Activated naive CD4-positive, alpha-beta T cell treated with anti-CD3 and anti-CD28 coated beads for 36 hours (primary cell): ENCODE results near the gene ARL2BP. TPM values are rescaled to one million over a fixed set of nuclear protein-coding genes. Genes with fewer than 3 reads are reported as not detected.
A peak's percentile ranks its signal among the peaks of the same experiment; 100 is the strongest.

Source experiments
- CTCF ChIA-PET: fragments of 350-600 bp; sonication (Branson Sonifier 250); formaldehyde crosslinking; loops from one replicate; lab custom pipeline; 2021; ENCODE audit warnings: antibody characterized with exemption; lab: Charles Lee
- DNase-seq: peaks from one replicate; pipeline ENCODE4 v3.0.0-alpha.2; 2020
- H3K27ac Mint-ChIP-seq: one replicate; pipeline ENCODE4 v1.8.0; 2021; ENCODE audit warnings: mild to moderate bottlenecking, mixed read lengths
- H3K27me3 Mint-ChIP-seq: one replicate; pipeline ENCODE4 v1.8.0; 2021; ENCODE audit warnings: low read depth, mixed read lengths
- H3K36me3 Mint-ChIP-seq: one replicate; pipeline ENCODE4 v1.8.0; 2021; ENCODE audit warnings: low read depth, mixed read lengths
- H3K4me1 Mint-ChIP-seq: one replicate; pipeline ENCODE4 v1.8.0; 2021; ENCODE audit warnings: low read depth, mixed read lengths
- H3K4me3 Mint-ChIP-seq: one replicate; pipeline ENCODE4 v1.8.0; 2021; ENCODE audit warnings: mild to moderate bottlenecking, moderate library complexity, mixed read lengths
- H3K9me3 Mint-ChIP-seq: one replicate; pipeline ENCODE4 v1.8.0; 2021; ENCODE audit warnings: mixed read lengths
- intact Hi-C: fragments of 100-400 bp; cut with micrococcal nuclease; formaldehyde crosslinking; loops from one replicate; pipeline ENCODE4 v1.15.1; 2023
- total RNA-seq, 2 experiments: library from RNA; stranded (reverse); gene quantifications; one replicate each; pipeline ENCODE4 v1.2.3, GENCODE V29; 2021

The ARL2BP gene
- total RNA-seq, 2 experiments from 2014 or later = 11.0 to 11.2 TPM

- CTCF ChIA-PET = interaction anchor here (0.7 to 7.4 kb wide), 26 partner anchors 11 to 358 kb away, joined by 3 to 191 read pairs (median 4); partner anchors contain the start of genes CPNE2 and POLR2C
These were observed 54.8 kb downstream of the ARL2BP start for GRCh38 chr16:57299719-57300386.

GRCh38 chr16:57300387-57301125 lies 55.5 kb downstream of the ARL2BP start:
- peaks cover 8% of the 10 kb centered on the region for H3K4me1 Mint-ChIP-seq
- DNase-seq = peak; percentile 100
- H3K4me3 Mint-ChIP-seq = no peak overlapping the region
- intact Hi-C loops = loop anchor here (1.0 to 2.0 kb wide), 16 partner anchors 16 to 829 kb away; partner anchors contain the start of genes CFAP20, CIAPIN1, COQ9 and KATNB1
- H3K36me3 Mint-ChIP-seq = no peaks in the 10 kb centered on the region
- no peak overlapping the region for H3K27ac Mint-ChIP-seq
- CTCF ChIA-PET = interaction anchor here (0.7 to 7.4 kb wide), 28 partner anchors 10 to 359 kb away, joined by 3 to 191 read pairs (median 4); partner anchors contain the start of genes CCL22, CPNE2 and POLR2C
- no peaks in the 10 kb centered on the region for H3K9me3 Mint-ChIP-seq
- H3K27me3 Mint-ChIP-seq = peaks cover 2% of the 10 kb centered on the region

More at GRCh38 chr16:57299719-57300386, 54.8 kb downstream of the ARL2BP start:
- H3K4me1 Mint-ChIP-seq = peaks cover 8% of the 10 kb centered on the region
- DNase-seq = peak; percentile 94
- H3K36me3 Mint-ChIP-seq = no peaks in the 10 kb centered on the region
- H3K9me3 Mint-ChIP-seq = no peaks in the 10 kb centered on the region
- intact Hi-C loops = loop anchor here (1.0 to 2.0 kb wide), 17 partner anchors 11 to 829 kb away; partner anchors contain the start of genes CFAP20, CIAPIN1, COQ9 and KATNB1
- no peak overlapping the region for H3K4me3 Mint-ChIP-seq
- no peak overlapping the region for H3K27ac Mint-ChIP-seq
- H3K27me3 Mint-ChIP-seq = peaks cover 2% of the 10 kb centered on the region

DNA sequence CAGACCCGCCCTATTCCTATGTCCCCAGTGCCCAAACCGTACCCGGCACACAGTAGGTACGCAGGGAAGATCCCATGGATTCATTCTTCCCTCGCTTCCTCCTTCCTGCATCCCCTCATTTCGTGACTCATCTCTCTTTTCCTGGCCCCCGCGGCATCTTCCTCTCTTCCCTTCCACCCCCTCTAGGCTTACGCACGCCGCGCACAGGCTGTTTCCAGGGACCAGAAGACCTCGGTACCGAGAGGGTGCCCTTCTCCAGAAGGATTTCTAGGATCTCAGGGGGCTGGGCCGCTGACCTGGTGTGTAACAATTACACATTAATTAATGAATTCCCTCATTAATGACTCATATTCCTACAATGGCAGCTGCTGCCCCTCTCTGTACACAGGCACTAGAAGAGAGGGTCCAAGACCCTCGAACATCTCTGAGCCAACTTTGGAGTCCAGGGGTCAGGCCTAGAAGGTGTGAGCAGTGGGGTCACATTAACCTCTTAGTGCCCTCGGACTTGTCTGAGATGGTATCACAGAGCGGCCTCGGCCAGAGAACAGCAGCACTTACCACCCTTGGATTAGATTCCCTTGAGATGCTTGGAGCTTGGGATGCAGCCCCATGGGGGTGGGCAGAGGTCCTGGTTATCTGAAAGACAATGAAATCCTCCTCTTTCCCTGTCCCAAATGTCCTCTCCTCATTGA lies 56.2 kb downstream of the ARL2BP start:
- intact Hi-C loops = loop anchor here (2.0 kb wide), 3 partner anchors 76 to 348 kb away; no protein-coding TSS in a partner anchor
- no peaks in the 10 kb centered on the region for H3K36me3 Mint-ChIP-seq
- no peak overlapping the region for H3K27ac Mint-ChIP-seq
- H3K9me3 Mint-ChIP-seq = no peaks in the 10 kb centered on the region
- CTCF ChIA-PET = interaction anchor here (1.0 to 7.4 kb wide), 17 partner anchors 11 to 360 kb away, joined by 3 to 191 read pairs (median 4); partner anchors contain the start of genes CCL22 and POLR2C
- H3K4me1 Mint-ChIP-seq = peaks cover 8% of the 10 kb centered on the region
- DNase-seq = no peak
- peak overlapping the region; percentile 15 for H3K4me3 Mint-ChIP-seq
- H3K27me3 Mint-ChIP-seq = peaks cover 2% of the 10 kb centered on the region

Other genes with a start within 250 kb of the ARL2BP start
- gene CPNE2, start 152.7 kb upstream of the ARL2BP start, total RNA-seq = 1 to 10 TPM; 5.1 TPM
- gene PSME3IP1, start 59.2 kb upstream of the ARL2BP start, total RNA-seq = 100 to 1,000 TPM; 106 to 110 TPM
- 10 to 100 TPM; 25.7 to 28.7 TPM for gene RSPRY1, start 58.9 kb upstream of the ARL2BP start, total RNA-seq
- under 1 TPM; 0.25 to 0.41 TPM for gene PLLP, start 39.4 kb downstream of the ARL2BP start, total RNA-seq
- 1 to 10 TPM in 1 of 2 experiments, under 1 TPM in 1; 0.72 to 1.0 TPM for gene CCL22, start 113.5 kb downstream of the ARL2BP start, total RNA-seq
- gene CX3CL1, start 127.2 kb downstream of the ARL2BP start, total RNA-seq = not detected
- not detected for gene CCL17, start 159.5 kb downstream of the ARL2BP start, total RNA-seq
- gene CIAPIN1, start 202.1 kb downstream of the ARL2BP start, total RNA-seq = 10 to 100 TPM; 29.5 to 31.0 TPM
- 10 to 100 TPM; 30.6 TPM for gene COQ9, start 202.2 kb downstream of the ARL2BP start, total RNA-seq
- gene POLR2C, start 217.4 kb downstream of the ARL2BP start, total RNA-seq = 10 to 100 TPM; 49.4 to 53.0 TPM
- 1 to 10 TPM; 5.0 to 6.2 TPM for gene DOK4, start 241.2 kb downstream of the ARL2BP start, total RNA-seq